AG09319 (cell line): Measurements from ENCODE around the gene PLXNB3.

Experiments
- DNase-seq: peaks from one replicate; pipeline ENCODE4 v3.0.0-alpha.2; 2010; ENCODE audit warnings: low read depth; ENCODE audit errors: extremely low read depth
- TF ChIP-seq, protein P1 (sequence below): IDR thresholded peaks from 2 replicates; pipeline ENCODE4 v1.5.1; 2011; ENCODE audit warnings: low read depth, mild to moderate bottlenecking, inconsistent platforms, low read length, moderate library complexity

The PLXNB3 gene

DNA sequence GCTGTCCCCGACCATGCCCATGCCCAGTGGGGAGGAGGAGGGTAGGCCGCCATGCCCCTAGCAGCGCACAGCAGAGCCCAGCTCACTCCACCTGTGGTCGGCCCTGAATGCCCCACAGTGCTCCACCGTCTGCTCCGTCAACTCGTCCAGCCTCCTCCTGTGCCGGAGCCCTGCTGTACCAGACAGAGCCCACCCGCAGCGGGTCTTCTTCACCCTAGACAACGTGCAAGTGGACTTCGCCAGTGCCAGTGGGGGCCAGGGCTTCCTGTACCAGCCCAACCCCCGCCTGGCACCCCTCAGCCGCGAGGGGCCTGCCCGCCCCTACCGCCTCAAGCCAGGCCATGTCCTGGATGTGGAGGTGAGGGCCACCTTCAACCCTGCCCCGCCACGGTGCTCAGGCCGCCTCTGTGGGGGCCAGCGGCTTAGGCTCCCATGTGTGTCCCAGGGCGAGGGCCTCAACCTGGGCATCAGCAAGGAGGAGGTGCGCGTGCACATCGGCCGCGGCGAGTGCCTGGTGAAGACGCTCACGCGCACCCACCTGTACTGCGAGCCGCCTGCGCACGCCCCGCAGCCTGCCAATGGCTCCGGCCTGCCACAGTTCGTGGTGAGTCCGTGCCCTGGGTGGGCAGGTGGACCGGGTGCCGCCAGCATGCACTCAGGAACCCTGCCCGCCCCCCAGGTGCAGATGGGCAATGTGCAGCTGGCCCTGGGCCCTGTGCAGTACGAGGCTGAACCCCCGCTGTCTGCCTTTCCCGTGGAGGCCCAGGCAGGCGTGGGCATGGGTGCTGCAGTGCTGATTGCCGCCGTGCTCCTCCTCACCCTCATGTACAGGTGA, 9.9 kb downstream of the PLXNB3 start:
- TF ChIP-seq, protein P1, sequence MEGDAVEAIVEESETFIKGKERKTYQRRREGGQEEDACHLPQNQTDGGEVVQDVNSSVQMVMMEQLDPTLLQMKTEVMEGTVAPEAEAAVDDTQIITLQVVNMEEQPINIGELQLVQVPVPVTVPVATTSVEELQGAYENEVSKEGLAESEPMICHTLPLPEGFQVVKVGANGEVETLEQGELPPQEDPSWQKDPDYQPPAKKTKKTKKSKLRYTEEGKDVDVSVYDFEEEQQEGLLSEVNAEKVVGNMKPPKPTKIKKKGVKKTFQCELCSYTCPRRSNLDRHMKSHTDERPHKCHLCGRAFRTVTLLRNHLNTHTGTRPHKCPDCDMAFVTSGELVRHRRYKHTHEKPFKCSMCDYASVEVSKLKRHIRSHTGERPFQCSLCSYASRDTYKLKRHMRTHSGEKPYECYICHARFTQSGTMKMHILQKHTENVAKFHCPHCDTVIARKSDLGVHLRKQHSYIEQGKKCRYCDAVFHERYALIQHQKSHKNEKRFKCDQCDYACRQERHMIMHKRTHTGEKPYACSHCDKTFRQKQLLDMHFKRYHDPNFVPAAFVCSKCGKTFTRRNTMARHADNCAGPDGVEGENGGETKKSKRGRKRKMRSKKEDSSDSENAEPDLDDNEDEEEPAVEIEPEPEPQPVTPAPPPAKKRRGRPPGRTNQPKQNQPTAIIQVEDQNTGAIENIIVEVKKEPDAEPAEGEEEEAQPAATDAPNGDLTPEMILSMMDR = no peak
- DNase-seq = no peak

DNA sequence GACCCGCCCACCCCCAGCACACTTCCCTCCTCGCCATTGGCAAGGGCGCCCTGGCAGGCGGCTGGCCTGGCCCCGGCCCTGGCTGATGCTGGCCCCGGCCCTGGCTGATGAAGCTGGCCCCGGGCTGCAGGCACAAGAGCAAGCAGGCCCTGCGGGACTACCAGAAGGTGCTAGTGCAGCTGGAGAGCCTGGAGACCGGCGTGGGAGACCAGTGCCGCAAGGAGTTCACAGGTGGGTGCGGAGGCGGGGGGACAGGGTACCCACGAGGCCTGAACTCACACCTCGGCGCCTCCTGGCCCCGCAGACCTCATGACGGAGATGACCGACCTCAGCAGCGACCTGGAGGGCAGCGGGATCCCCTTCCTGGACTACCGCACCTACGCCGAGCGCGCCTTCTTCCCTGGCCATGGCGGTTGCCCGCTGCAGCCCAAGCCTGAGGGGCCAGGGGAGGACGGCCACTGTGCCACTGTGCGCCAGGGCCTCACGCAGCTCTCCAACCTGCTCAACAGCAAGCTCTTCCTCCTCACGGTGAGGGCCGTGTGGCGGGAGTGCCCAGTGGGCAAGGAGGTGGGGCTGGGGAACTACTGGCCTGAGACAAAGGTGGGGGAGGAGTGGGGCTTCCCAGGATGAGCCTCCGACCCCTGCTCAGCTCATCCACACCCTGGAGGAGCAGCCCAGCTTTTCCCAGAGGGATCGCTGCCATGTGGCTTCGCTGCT, 10.7 kb downstream of the PLXNB3 start:
- TF ChIP-seq, protein P1 = no peak
- no peak for DNase-seq

DNA sequence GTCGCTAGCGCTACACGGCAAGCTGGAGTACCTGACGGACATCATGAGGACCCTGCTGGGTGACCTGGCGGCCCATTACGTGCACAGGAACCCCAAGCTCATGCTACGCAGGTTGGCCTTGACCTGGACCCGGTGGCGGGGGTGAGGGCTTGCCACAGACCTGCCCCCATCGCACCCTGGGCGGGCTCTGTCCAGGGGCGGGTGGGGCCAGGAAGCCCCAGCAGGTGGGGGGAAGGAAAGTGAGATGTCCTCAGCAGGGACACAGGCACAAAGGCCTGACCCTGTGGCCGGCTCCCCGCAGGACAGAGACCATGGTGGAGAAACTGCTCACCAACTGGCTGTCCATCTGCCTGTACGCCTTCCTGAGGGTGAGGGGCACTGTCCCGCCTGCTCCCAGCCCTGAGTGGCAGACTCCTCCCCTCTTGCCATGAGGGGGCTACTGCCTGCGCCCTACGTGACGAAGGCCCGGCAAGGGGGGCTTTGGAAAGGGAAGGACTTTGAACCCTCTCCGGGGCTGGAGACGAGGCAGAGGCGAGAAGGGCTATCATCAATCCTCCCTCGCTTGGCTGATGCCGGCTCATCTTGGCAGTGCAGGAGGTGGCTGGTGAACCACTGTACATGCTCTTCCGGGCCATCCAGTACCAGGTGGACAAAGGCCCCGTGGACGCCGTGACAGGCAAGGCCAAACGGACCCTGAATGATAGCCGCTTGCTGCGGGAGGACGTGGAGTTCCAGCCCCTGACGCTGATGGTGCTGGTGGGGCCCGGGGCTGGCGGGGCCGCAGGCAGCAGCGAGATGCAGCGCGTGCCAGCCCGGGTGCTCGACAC, 11.5 kb downstream of the PLXNB3 start:
- DNase-seq = no peak
- TF ChIP-seq, protein P1 = no peak

DNA sequence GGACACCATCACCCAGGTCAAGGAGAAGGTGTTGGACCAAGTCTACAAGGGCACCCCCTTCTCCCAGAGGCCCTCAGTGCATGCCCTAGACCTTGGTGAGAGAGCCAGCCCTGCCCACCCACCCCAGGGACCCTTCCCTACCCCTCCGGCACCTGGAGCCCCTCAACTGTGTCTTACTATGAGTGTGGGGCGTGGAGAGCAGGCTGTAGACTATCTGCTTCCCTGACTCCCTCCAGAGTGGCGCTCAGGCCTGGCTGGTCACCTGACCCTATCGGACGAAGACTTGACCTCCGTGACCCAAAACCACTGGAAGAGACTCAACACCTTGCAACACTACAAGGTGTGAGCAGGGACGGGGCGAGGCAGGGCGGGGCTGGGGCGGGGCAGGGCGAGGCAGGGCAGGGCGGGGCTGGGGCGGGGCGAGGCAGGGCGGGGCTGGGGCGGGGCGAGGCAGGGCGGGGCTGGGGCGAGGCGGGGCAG, 12.1 kb downstream of the PLXNB3 start:
- TF ChIP-seq, protein P1 = no peak
- no peak for DNase-seq

DNA sequence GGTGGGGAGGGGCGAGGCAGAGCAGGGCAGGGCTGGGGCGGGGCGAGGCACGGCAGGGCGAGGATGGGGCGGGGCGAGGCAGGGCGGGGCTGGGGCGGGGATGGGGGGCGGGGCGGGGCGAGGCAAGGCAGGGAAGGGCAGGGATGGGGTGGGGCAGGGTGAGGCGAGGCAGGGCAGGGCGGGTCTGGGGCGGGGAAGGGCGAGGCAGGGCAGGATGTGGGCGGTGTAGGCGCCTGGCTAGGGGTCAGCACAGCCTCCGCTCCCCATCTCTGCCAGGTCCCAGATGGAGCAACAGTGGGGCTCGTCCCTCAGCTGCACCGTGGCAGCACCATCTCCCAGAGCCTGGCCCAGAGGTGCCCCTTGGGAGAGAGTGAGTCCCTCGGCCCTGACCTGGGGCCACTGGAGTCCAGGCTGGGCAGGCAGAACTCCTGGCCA, 12.6 kb downstream of the PLXNB3 start:
- no peak for DNase-seq
- TF ChIP-seq, protein P1 = no peak

DNA sequence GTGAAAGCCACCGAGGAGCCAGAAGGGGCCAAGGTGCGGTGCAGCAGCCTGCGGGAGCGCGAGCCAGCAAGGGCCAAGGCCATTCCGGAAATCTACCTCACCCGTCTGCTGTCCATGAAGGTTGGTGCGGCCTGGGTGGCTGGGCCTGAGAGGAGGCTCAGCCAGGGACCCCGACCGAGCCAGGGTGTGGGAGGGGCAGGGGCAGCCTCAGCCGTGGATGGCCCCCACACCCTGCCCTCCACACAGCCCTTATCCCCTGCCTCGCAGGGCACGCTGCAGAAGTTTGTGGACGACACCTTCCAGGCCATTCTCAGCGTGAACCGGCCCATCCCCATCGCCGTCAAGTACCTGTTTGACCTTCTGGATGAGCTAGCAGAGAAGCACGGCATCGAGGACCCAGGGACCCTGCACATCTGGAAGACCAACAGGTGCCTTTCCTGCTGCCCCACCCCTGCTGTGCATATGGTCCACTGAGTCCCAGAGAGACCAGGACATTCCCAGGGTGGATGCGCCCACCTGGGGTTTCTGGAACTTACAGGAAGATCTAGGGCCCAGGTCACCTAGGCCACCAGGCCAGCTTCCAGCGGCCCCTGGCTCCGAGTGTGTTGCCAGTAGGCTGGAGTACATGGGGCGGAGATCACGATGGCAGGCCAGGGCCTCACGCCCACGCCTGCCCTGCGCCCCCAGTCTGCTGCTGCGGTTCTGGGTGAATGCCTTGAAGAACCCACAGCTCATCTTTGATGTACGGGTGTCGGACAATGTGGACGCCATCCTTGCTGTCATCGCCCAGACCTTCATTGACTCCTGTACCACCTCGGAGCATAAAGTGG, 13.4 kb downstream of the PLXNB3 start:
- TF ChIP-seq, protein P1 = no peak
- no peak for DNase-seq
